Measurements from ENCODE around the gene ZNF710.
"Not testable (repeated sequence)": the region's sequence is repeated elsewhere in the genome, so short reads cannot be mapped to it uniquely, and the experiment has no call there.

Gene ZNF710

DNA sequence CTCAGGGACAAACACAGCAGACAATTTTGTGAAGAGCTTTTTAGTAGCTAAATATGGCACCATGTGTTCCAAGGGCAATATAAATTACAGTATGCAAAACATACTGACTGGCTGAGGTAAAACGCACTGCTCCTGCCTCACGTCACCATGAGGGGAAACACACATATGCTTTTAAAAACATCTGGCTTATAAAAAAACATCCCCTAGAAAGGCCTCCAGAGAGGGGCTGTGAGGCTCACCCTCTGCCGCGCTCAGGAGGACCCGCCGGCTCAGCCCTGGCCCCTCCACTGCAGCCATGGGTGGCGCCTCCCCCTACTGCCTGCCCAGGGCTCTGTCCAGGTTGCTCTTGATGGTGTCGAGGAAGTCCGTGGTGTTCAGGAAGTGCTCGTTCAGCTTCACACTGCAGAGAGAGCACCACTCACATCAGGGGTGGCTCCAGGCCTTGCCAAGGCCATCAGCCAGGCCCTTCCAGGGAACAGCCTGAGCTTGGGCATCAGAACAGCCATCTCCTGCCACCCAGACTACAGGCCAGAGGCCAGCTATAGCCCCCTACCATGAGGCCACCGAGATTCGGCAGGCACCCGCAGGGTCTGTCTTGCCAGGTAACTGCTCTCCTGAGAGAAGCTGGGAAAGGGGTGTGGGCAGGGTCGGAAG, 83.0 kb downstream of the ZNF710 start:
- no peak for DNase-seq

DNA sequence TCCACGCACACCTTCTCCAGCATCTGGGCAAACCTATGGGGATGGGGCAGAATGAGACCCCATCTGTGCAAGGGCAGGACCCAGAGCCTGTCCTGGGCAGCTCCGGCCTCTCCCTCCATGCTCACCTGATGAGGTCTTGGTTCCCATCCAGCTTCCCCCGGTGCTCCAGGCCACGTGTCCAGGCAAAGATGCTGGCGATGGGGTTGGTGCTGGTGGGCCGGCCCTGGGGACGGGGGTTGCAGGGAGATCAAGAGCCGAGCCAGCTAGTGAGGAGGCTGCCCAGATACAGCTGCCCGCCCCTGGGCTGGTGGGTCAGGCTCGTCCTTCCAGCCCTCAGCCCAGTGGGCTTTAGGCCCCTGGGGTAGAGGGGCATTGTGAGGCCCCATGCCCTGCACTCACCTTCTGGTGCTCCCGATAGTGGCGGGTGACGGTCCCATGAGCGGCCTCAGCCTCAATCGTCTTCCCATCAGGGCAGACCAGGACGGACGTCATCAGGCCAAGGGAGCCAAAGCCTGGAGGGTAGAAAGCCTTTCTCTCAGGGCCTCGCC, 83.8 kb downstream of the ZNF710 start:
- DNase-seq: no peak

GRCh38 chr15:90085565-90085964, 84.4 kb downstream of the ZNF710 start:
- no peak for DNase-seq

- no peak for DNase-seq
Observed at GRCh38 chr15:90086868-90087268, 85.7 kb downstream of the ZNF710 start.

DNA sequence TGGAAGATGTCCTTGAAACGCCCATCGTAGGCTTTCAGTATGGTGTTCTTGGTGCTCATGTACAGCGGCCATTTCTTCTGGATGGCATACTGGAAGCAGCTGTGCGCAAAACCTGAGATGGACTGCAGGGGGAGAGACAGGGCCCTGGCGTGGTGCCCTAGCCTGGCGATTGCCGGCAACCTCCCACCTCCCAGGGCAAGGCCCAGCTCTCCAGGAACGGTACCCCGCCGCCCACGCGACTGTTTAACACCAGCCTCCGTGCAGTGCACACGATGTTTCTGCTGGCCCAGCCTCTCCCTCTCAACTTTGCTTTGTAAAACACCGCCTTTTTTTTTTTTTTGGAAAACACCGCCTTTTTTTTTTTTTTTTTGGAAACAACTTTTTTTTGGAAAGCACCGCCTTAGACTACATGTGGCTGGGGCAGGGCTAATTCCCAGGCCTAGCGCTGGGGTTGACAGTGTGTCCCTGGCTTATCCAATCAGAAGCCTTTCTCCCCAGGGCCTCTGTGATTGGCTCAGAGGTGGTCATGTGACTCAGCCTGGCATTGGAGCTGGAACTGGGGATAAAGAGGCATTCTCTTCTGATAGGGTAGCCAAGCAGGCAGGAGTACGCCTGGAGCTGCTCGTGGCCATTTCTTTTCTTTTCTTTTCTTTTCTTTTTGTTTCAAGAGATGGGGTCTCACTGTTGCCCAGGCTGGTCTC, 86.5 kb downstream of the ZNF710 start:
- no peak for DNase-seq

DNA sequence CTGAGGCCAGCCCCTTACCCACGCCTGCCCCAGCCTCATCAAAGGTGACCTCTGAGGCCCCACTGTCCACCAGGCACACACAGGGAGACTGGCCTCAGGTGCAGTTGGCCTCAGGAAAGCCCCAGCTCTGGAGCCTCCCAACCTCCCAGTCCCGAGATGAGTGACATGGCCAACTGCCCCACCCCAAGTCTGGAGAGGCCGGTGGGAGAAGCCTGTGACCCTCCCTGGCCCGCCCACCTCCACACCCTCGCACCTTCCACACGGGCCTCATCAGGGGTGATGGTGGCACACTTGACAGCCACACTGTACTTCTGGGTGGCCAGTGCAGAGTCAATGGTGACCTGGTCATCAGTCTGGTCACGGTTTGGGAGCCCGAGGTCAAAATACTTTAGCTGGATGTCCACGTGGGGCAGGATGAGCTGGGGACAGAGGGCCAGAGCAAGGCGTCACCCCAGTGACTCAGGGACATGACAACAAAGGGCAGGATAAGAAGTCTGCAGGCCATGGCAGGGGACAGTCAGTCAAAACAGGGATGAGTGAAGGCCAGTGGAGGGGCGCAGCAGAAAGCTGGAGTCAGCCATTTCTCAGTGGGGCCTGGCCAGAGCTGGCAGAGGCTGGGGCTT, 89.2 kb downstream of the ZNF710 start:
- DNase-seq: no peak

GRCh38 chr15:90091156-90091931, 90.2 kb downstream of the ZNF710 start:
- no peak for DNase-seq

- DNase-seq: no peak
Observed at GRCh38 chr15:90095521-90095959, 94.4 kb downstream of the ZNF710 start.

DNA sequence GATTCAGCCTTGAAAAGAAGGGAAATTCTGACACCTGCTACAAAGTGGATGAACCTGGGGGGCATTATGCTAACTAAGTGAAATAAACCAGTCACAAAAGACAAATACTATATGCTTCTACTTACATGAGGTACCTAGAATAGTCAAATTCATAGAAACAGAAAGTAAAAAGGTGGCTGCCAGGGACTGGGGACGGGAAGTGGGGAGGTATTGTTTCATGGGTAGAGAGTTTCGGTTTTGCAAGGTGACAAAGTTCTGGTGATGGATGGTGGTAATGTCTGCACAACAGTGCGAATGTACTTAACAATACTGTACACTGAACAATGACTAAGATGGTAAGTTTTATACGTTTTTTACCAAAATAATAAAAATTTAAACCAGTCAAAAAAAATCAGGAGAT, 96.4 kb downstream of the ZNF710 start:
- no peak for DNase-seq

- no peak for DNase-seq
Observed at GRCh38 chr15:90099072-90099867, 98.1 kb downstream of the ZNF710 start.

GRCh38 chr15:90099868-90100831, 99.0 kb downstream of the ZNF710 start:
- no peak for DNase-seq

DNA sequence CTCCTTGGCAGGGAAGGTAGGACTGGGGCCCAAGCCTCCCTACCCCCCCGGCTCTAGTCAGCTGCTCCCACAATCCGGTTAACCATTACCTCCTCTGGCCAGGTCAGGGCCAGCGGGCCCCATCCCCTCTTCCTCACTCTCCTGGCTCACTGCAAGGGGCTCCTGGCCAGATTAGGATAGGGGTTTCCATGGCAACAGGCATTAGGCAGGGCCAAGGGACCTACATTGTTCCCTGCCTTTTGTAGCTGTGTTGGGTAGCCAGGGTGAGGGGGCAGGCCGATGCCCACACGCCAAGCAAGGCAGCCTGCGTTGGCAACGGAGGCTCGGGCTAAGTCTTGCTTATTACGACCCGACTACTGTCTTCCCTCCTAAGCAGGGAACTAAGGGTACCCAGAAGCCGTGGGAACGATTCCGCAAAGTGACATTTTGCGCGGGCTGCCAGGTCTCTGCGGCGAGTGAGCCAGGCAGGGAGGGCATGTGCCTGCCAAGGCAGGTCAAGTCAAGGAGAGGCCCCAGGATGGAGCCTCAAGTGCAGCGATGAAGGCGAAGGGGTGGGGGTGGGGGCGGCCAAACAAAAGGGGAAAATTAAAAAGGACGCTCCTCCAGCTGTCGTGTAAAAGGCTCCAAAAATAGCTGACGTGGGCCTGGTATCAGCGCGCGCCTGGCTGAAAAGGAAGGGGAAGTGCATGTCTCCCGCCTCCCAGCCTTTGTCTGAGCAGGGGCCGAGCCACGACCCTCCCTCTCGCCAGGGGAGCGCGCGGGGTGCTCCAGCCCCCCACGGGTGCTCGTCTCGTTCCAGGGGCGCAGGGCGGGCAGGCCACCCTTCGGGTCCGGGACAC, 100.2 kb downstream of the ZNF710 start:
- no peak for DNase-seq

- no peak for DNase-seq
Observed at GRCh38 chr15:90101969-90102890, 101.1 kb downstream of the ZNF710 start, which contains the start of gene IDH2. Gene IDH2, minus strand, starts transcription at chr15:90102468. Its CDS starts 78 bp downstream, at chr15:90102390.

DNA sequence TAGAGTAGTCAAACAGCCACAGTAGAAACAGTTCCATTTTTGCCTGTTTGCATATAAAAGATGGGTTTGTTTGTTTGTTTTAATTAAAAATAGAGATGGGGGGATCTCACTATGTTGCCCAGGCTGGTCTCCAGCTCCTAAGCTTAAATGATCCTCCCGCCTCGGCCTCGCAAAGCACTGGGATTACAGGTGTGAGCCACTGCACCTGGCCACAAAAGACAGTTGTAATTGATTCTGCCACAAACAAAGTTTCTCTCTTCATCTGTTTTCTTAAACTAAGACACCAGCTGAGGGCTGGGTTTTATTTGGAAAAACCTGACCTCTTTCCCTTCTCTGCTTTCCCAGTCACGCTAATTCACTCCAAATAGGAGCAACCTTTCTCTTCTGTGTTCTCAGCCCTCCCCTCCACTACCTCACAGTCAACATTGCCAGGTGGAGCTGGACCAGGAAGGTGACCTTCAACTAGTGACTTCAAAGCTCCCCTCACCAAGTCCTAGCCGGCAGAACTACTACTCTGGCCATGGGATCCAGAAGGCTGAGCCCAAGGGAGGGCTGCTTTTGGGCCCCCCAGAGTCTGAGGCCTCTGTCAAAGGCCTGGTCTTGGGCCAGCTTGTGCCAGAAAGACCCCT, 102.7 kb downstream of the ZNF710 start:
- no peak for DNase-seq

- DNase-seq: no peak
Observed at GRCh38 chr15:90104551-90104950, 103.4 kb downstream of the ZNF710 start.

DNA sequence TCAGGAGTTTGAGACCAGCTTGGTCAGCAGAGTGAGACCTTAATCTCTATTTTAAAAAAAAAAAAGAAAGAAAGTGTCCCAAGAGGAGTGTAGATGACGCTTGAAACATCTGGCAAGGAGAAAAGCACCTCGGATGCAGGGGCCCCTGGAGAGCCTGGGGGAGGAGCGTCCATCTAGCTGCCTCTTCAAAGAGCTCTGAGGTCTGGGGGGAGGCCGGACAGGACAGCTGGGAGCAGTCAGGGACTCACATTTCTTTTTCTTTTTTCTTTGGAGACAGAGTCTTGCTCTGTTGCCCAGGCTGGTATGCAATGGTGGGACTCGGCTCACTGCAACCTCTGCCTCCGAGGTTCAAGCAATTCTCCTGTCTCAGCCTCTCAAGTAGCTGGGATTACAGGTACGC, 104.4 kb downstream of the ZNF710 start:
- no peak for DNase-seq

GRCh38 chr15:90106522-90107117, 105.5 kb downstream of the ZNF710 start:
- DNase-seq: no peak

DNA sequence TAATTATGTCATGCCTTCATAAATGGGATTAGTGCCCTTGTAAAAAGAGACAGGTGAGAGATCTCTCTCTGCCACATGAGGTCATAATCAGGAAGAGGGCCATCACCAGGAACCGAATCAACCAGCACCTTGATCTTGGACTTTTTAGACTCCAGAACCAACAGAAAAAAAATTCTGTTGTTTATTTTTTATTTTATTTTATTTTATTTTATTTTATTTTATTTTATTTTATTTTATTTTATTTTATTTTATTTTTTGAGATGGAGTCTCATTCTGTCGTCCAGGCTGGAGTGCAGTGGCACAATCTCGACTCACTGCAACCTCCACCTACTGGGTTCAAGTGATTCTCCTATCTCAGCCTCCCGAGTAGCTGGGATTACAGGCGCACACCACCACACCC, 106.9 kb downstream of the ZNF710 start:
- DNase-seq: not testable (repeated sequence)
